ENCODE measurements around the gene KRT1.

The KRT1 gene

GRCh38 chr12:52693261-52693660, 13.1 kb upstream of the KRT1 start:
- no peak overlapping the region for H2AFZ ChIP-seq (ENCODE audit: low read length)
- H4K8ac ChIP-seq (ENCODE audit: low read depth, low read length), result no peak overlapping the region
- no peak overlapping the region for H2BK5ac ChIP-seq (ENCODE audit: low read length)
- peak overlapping the region; percentile 28 for H3K23ac ChIP-seq (ENCODE audit: low read depth, low read length, poor library complexity)
- H4K91ac ChIP-seq (ENCODE audit: low read depth, low read length, poor library complexity), result no peak overlapping the region
- H3K9me3 ChIP-seq (replicated peaks in 1 of 2; ENCODE audit: control insufficient read depth in 2 of 2, insufficient read depth in 1 of 2, low read depth in 1 of 2, low read length in 2 of 2), result no peaks in the 10 kb centered on the region
- peak overlapping the region; percentile 61 for H2BK12ac ChIP-seq (ENCODE audit: low read length)
- H3K9ac ChIP-seq (ENCODE audit: low read depth, low read length, poor library complexity), result no peak overlapping the region
- no CpG with 5 or more reads among the region's 5 CpGs for WGBS, 2 donors (ENCODE audit: extremely low coverage in 2 of 2, insufficient read length in 2 of 2, insufficient replicate concordance in 1 of 2)
- peaks cover 0 to 13% of the 10 kb centered on the region in 2 donors for H3K4me1 ChIP-seq (ENCODE audit: control insufficient read depth in 2 of 2, insufficient read depth in 1 of 2, low read depth in 1 of 2, low read length in 2 of 2)
- no peak for DNase-seq (ENCODE audit: low spot score)
- H2BK15ac ChIP-seq (ENCODE audit: low read length), result no peak overlapping the region
- H3K4me3 ChIP-seq (ENCODE audit: low read length in 2 of 2), result no peak overlapping the region
- no peak overlapping the region for H3K4me2 ChIP-seq (ENCODE audit: insufficient read depth, low read length, poor library complexity, severe bottlenecking)
- no peak overlapping the region for H3K18ac ChIP-seq (ENCODE audit: low read length)
- no peaks in the 10 kb centered on the region for H3K79me1 ChIP-seq (ENCODE audit: low read depth, low read length)
- H3K4ac ChIP-seq (ENCODE audit: low read length), result no peak overlapping the region
- H3K36me3 ChIP-seq (replicated peaks in 1 of 2; ENCODE audit: control insufficient read depth in 2 of 2, insufficient read depth in 2 of 2, low read length in 2 of 2), result no peaks in the 10 kb centered on the region
- no peak overlapping the region for H3K27ac ChIP-seq (replicated peaks; ENCODE audit: low read length)
- peak overlapping the region; percentile 51 for H2AK5ac ChIP-seq (ENCODE audit: low read depth, low read length)
- no peak overlapping the region for H2BK120ac ChIP-seq (ENCODE audit: low read depth, low read length)
- H3K27me3 ChIP-seq (ENCODE audit: control insufficient read depth in 3 of 3, insufficient read depth in 3 of 3, low read depth in 1 of 3, low read length in 3 of 3), result peaks cover 0 to 41% (median 7%) of the 10 kb centered on the region in 3 experiments
- H3K14ac ChIP-seq (ENCODE audit: low read length), result no peak overlapping the region

DNA sequence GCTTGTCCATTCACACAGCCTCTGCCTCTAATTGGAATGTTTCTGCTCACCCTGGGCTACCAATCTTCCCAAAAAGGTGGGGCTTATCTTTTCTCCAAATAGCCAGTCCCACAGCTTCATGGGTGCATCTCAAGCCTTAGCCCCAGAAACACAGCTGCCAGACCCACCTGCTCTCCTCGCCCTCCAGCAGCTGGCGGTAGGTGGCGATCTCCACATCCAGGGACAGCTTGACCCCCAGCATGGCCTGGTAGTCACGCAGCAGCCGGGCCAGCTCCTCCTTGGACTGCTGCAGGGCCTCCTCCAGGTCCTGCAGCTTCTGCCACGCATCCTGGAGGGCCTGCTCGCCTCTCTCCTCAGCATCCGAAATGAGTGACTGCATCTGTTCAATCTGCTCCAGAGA, 12.0 kb upstream of the KRT1 start:
- H3K27me3 ChIP-seq (ENCODE audit: control insufficient read depth in 3 of 3, insufficient read depth in 3 of 3, low read depth in 1 of 3, low read length in 3 of 3), result peaks cover 0 to 44% (median 10%) of the 10 kb centered on the region in 3 experiments
- H4K91ac ChIP-seq (ENCODE audit: low read depth, low read length, poor library complexity), result no peak overlapping the region

DNA sequence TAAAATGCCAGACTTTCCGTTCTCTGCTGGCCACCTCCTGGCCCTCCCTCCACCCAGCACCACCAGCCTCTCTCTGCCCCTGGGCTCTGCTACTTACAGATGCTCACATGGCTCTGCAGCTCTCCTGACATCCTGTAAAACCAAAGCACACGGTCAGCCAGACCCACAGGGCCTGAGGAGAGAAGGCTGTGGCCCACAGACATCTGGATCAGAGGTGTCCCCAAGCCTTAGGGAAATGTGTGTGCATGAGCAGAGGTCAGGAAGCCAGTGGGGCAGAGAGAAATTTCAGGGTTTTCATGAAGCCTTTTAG, 11.6 kb upstream of the KRT1 start:
- Histone ChIP-seq H2AFZ (ENCODE audit: low read length) (no peak overlapping the region), H3K4ac (ENCODE audit: low read length) (no peak overlapping the region), H3K4me1 (ENCODE audit: control insufficient read depth in 2 of 2, insufficient read depth in 1 of 2, low read depth in 1 of 2, low read length in 2 of 2) (peaks cover 0 to 13% of the 10 kb centered on the region in 2 donors), H2BK15ac (ENCODE audit: low read length) (no peak overlapping the region), H3K4me2 (ENCODE audit: insufficient read depth, low read length, poor library complexity, severe bottlenecking) (no peak overlapping the region), H3K9ac (ENCODE audit: low read depth, low read length, poor library complexity) (no peak overlapping the region), H2AK5ac (ENCODE audit: low read depth, low read length) (no peak overlapping the region), H3K27me3 (ENCODE audit: control insufficient read depth in 3 of 3, insufficient read depth in 3 of 3, low read depth in 1 of 3, low read length in 3 of 3) (peaks cover 0 to 44% (median 10%) of the 10 kb centered on the region in 3 experiments), H2BK5ac (ENCODE audit: low read length) (no peak overlapping the region), H2BK12ac (ENCODE audit: low read length) (no peak overlapping the region), H2BK120ac (ENCODE audit: low read depth, low read length) (no peak overlapping the region), H3K4me3 (ENCODE audit: low read length in 2 of 2) (no peak overlapping the region), H3K14ac (ENCODE audit: low read length) (no peak overlapping the region), H3K9me3 (replicated peaks in 1 of 2; ENCODE audit: control insufficient read depth in 2 of 2, insufficient read depth in 1 of 2, low read depth in 1 of 2, low read length in 2 of 2) (no peaks in the 10 kb centered on the region), H4K8ac (ENCODE audit: low read depth, low read length) (no peak overlapping the region), H3K36me3 (replicated peaks in 1 of 2; ENCODE audit: control insufficient read depth in 2 of 2, insufficient read depth in 2 of 2, low read length in 2 of 2) (no peaks in the 10 kb centered on the region), H3K27ac (replicated peaks; ENCODE audit: low read length) (no peak overlapping the region), H3K23ac (ENCODE audit: low read depth, low read length, poor library complexity) (no peak overlapping the region), H3K18ac (ENCODE audit: low read length) (no peak overlapping the region), H4K91ac (ENCODE audit: low read depth, low read length, poor library complexity) (no peak overlapping the region), H3K79me1 (ENCODE audit: low read depth, low read length) (no peaks in the 10 kb centered on the region)
- DNase-seq (ENCODE audit: low spot score), result no peak
- no CpG with 5 or more reads among the region's 2 CpGs for WGBS, 2 donors (ENCODE audit: extremely low coverage in 2 of 2, insufficient read length in 2 of 2, insufficient replicate concordance in 1 of 2)

More for the DNA sequence above, 12.0 kb upstream of the KRT1 start:
- WGBS, 2 donors (ENCODE audit: extremely low coverage in 2 of 2, insufficient read length in 2 of 2, insufficient replicate concordance in 1 of 2), result no CpG with 5 or more reads among the region's 8 CpGs
- H3K79me1 ChIP-seq (ENCODE audit: low read depth, low read length), result no peaks in the 10 kb centered on the region
- H3K4ac ChIP-seq (ENCODE audit: low read length), result no peak overlapping the region
- H4K8ac ChIP-seq (ENCODE audit: low read depth, low read length), result no peak overlapping the region
- no peak overlapping the region for H2BK12ac ChIP-seq (ENCODE audit: low read length)
- no peak overlapping the region for H3K23ac ChIP-seq (ENCODE audit: low read depth, low read length, poor library complexity)
- no peaks in the 10 kb centered on the region for H3K36me3 ChIP-seq (replicated peaks in 1 of 2; ENCODE audit: control insufficient read depth in 2 of 2, insufficient read depth in 2 of 2, low read length in 2 of 2)
- peak overlapping the region; percentile 72 for H2BK15ac ChIP-seq (ENCODE audit: low read length)
- no peak overlapping the region for H2AFZ ChIP-seq (ENCODE audit: low read length)
- H3K27ac ChIP-seq (replicated peaks; ENCODE audit: low read length), result no peak overlapping the region
- H3K9ac ChIP-seq (ENCODE audit: low read depth, low read length, poor library complexity), result no peak overlapping the region
- peak overlapping the region; percentile 54 for H3K18ac ChIP-seq (ENCODE audit: low read length)
- no peak overlapping the region for H2BK5ac ChIP-seq (ENCODE audit: low read length)
- DNase-seq (ENCODE audit: low spot score), result no peak
- peak overlapping the region; percentile 51 for H2AK5ac ChIP-seq (ENCODE audit: low read depth, low read length)
- H3K4me2 ChIP-seq (ENCODE audit: insufficient read depth, low read length, poor library complexity, severe bottlenecking), result no peak overlapping the region
- H3K4me1 ChIP-seq (ENCODE audit: control insufficient read depth in 2 of 2, insufficient read depth in 1 of 2, low read depth in 1 of 2, low read length in 2 of 2), result peaks cover 0 to 13% of the 10 kb centered on the region in 2 donors
- no peak overlapping the region for H3K4me3 ChIP-seq (ENCODE audit: low read length in 2 of 2)
- no peak overlapping the region for H2BK120ac ChIP-seq (ENCODE audit: low read depth, low read length)
- no peaks in the 10 kb centered on the region for H3K9me3 ChIP-seq (replicated peaks in 1 of 2; ENCODE audit: control insufficient read depth in 2 of 2, insufficient read depth in 1 of 2, low read depth in 1 of 2, low read length in 2 of 2)
- H3K14ac ChIP-seq (ENCODE audit: low read length), result no peak overlapping the region

- Histone ChIP-seq H3K18ac (ENCODE audit: low read length) (peak overlapping the region; percentile 91), H3K4me2 (ENCODE audit: insufficient read depth, low read length, poor library complexity, severe bottlenecking) (peak overlapping the region; percentile 81), H2BK12ac (ENCODE audit: low read length) (peak overlapping the region; percentile 92), H4K91ac (ENCODE audit: low read depth, low read length, poor library complexity) (no peak overlapping the region), H4K8ac (ENCODE audit: low read depth, low read length) (no peak overlapping the region), H3K9me3 (replicated peaks in 1 of 2; ENCODE audit: control insufficient read depth in 2 of 2, insufficient read depth in 1 of 2, low read depth in 1 of 2, low read length in 2 of 2) (no peaks in the 10 kb centered on the region), H2AK5ac (ENCODE audit: low read depth, low read length) (no peak overlapping the region), H3K4me1 (ENCODE audit: control insufficient read depth in 2 of 2, insufficient read depth in 1 of 2, low read depth in 1 of 2, low read length in 2 of 2) (peaks cover 0 to 13% of the 10 kb centered on the region in 2 donors), H3K4ac (ENCODE audit: low read length) (no peak overlapping the region), H3K4me3 (ENCODE audit: low read length in 2 of 2) (peak overlapping the region in 1 of 2 donors; percentile 73), H3K27me3 (ENCODE audit: control insufficient read depth in 3 of 3, insufficient read depth in 3 of 3, low read depth in 1 of 3, low read length in 3 of 3) (peaks cover 0 to 44% (median 10%) of the 10 kb centered on the region in 3 experiments), H3K36me3 (replicated peaks in 1 of 2; ENCODE audit: control insufficient read depth in 2 of 2, insufficient read depth in 2 of 2, low read length in 2 of 2) (no peaks in the 10 kb centered on the region), H3K27ac (replicated peaks; ENCODE audit: low read length) (no peak overlapping the region), H2BK15ac (ENCODE audit: low read length) (peak overlapping the region; percentile 57), H3K14ac (ENCODE audit: low read length) (no peak overlapping the region), H2BK5ac (ENCODE audit: low read length) (peak overlapping the region; percentile 20), H2BK120ac (ENCODE audit: low read depth, low read length) (no peak overlapping the region), H2AFZ (ENCODE audit: low read length) (peak overlapping the region; percentile 61), H3K9ac (ENCODE audit: low read depth, low read length, poor library complexity) (peak overlapping the region; percentile 56), H3K23ac (ENCODE audit: low read depth, low read length, poor library complexity) (peak overlapping the region; percentile 31), H3K79me1 (ENCODE audit: low read depth, low read length) (no peaks in the 10 kb centered on the region)
- no peak for DNase-seq (ENCODE audit: low spot score)
- no CpG with 5 or more reads among the region's 45 CpGs for WGBS, 2 donors (ENCODE audit: extremely low coverage in 2 of 2, insufficient read length in 2 of 2, insufficient replicate concordance in 1 of 2)
These were observed 11.1 kb upstream of the KRT1 start for GRCh38 chr12:52691076-52691840.

Data from neuronal stem cell (in vitro differentiated cells).